NCI-H2171 (cell line): Measurements from ENCODE around the gene ARHGAP4.

Experiments used
- DNase-seq: peaks from one replicate; lab custom pipeline; 2025; lab: John Stamatoyannopoulos, UW

The ARHGAP4 gene

GRCh38 chrX:153927672-153927921 is 1.5 kb upstream of the ARHGAP4 start:
- no peak for DNase-seq

DNA sequence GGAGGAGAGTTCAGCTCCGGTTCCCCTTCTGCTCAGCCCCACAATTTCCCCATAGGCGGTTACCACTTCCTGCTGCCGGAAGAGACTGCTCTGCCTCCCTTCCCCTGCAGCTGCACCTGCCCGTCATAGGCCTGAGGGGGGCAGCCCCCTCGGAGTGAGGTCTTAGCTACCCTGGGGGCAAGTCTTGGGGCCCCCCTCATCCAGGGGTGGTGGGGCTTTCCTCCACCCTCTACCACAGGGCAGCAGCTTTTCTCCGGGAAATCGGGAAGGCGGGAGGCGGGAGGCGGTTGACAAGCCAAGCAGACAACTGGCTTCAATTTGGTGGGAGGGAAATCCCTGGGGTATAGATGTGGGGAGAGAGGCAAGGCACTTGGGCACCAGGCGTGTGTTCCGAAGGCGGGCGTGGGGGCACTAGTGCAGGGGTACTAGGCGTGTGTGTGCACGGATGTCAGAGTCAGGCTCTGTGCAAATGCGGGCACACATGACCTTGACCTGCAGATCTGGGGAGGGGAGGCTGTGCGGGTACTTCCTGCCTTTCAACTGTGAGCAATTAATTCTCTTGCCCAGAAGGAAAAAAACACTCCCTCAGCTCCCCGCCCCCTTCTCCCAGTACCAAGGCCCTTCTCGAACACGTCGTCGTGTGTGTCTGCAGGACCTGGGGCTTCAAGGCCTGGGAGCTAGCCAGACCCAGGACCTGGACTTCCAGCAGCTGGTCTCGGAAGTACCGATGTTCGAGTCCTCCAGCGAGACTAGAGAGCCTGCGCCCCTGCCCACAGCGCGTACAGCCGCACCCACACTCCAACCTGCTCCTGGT is 1.0 kb upstream of the ARHGAP4 start:
- DNase-seq: peak; percentile 43

DNA sequence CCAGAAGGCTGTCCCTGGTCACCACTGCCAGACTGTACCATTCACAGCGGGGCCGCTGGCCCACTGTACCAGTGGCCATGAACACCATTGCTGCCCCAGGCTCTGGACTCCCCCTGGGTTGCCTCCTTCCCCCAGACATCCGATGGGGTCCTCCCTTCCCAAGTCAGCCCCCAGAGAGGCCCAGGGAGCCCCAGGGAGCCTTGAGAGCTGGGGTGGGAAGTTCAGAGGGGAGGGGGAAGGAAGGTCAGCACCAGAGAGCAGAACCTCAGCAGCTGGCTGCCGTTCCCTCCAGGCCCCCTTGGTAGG is 441 bp upstream of the ARHGAP4 start:
- DNase-seq: no peak

DNA sequence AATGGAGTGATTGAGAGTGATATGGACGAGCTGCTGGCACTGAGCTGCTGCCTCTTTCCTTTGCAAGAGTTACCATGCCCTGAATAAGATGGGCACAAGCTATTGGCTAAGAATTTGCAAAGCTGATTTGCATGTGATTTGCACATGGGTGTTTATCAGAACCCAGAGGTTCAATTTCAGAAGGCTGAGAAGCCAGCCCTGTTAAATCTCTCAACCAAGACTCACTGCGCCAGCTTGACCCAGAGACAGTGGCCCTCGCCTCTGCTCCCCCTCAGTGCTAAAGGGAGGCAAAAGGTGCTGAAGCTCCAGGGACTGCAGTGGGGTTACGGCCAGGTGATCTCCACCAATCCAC is 701 bp downstream of the ARHGAP4 start:
- no peak for DNase-seq

DNA sequence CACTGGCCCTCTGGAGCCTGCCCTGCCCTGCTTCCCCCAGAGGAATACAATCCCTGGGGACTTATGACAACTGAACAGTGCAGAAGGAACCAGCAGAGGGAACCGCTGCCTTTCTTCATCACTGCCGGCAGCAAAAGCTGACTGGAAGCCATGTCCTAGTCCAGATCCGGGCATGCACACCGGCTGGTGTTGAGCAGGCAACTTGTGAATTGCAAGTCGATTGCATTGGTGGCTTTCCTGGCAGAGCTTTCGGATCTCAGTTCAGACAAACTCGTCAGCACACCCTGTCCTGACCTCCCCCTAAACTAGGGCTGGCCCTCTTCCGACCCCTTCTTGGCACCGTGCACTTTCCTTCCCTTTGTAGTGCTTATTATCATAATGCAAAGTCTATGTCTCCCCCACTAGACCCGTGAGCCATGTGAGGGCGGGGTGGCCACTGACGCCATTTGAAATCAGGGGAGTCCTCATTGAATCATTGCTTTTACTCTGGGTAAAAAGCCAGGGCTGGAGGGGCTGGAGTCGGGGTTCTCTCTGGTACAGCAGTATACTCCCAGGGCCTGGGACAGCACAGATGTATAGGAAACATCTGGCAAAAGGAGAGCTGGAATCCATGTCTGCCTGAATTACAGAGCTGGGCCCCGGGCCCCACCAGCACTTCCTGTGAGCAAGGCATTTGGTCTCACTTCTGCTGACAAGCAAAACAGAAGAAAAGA is 1.8 kb downstream of the ARHGAP4 start:
- DNase-seq: no peak

DNA sequence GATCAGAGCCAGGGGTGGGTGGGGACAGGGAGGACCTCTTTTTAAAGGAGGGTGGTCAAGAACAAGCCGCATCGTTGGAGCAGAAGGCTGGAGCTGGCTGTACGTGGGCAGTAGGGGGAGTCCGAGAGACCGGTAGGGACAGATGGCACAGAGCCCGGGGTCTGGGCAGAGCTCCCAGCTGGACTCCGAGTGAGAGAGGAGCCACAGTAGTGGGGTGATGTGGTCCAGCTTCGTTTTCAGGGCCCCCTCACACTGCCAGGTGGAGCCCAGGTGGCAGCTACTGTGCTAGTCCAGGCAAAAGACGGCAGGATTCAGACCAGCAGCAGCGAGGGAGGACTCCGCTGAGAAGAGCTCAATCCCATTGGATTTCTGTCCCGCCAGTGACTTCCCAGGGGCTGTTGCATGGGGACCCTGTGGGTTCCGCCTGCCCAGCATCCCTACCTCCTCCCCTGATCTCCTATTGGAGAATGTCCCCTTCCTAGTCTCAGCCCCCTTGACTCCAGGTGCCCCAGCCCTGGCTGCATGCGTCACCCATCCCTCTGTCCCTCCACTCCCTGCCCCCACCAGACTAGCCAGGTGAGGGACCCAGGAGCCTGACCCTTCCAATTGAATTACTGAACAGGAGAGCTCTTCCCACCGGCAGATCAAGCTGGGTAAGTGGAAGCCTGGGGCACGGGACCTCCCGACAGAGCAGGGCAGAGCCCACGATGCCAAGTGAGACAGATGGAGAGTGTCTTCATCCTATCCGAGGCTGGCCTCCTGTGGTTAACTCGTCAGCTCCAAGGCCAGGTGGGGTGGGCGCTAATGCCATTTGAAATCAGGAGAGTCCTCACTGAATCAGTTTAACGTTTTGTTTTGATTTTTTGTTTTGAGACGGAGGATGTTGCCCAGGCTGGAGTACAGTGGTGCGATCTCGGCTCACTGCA is 2.9 kb downstream of the ARHGAP4 start:
- DNase-seq: no peak

DNA sequence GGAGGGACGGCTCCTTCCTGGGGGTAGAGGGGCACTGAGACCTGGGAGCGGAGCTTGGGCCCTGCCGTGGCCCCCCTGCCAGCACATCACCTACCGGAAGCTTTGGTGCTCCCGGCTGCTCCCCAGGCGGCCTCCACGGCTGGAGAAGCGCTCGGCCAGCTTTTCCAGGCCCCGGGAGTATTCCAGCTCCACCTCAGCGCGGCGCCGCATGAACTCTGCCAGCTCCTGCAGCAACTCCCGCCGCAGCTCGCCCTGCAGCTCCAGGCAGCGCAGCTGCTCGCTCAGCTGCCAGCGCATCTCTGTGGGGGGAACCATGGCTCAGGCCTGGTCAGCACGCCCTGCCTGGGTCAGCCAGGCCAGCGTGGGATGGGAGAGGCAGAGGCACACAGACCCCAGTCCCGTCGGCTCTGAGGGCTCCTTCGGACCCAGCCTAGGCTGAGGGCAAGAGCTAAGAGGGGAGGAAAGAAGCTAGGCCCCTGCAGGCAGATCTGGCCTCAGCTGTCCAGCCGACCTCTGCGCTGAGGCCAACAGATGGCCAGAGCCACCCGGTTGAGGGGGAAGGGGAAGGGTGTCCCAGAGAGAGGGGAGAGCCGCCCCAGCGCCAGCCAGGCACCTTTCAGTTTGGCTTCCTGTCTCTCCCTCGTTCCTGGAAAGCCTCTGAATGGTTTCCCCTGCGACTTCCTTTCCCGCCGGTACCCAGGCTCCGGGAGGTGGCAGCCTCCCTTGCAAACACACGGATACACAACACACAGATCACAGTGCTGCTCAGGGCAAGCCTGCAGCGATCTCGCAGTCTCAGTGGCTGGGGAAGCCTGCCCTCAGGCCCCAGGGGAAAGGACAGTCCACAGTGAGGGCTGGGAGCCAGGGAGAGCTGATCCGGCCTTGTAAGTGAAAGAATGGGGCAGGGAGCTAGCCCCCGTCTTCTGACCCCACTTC is 4.3 kb downstream of the ARHGAP4 start:
- no peak for DNase-seq

- DNase-seq: no peak
Observed at GRCh38 chrX:153921070-153921469, 5.0 kb downstream of the ARHGAP4 start.

- DNase-seq: no peak
Observed at GRCh38 chrX:153920546-153920945, 5.5 kb downstream of the ARHGAP4 start.

GRCh38 chrX:153919281-153919680 is 6.8 kb downstream of the ARHGAP4 start:
- no peak for DNase-seq

- DNase-seq: no peak
Observed at GRCh38 chrX:153917869-153918268, 8.2 kb downstream of the ARHGAP4 start.

DNA sequence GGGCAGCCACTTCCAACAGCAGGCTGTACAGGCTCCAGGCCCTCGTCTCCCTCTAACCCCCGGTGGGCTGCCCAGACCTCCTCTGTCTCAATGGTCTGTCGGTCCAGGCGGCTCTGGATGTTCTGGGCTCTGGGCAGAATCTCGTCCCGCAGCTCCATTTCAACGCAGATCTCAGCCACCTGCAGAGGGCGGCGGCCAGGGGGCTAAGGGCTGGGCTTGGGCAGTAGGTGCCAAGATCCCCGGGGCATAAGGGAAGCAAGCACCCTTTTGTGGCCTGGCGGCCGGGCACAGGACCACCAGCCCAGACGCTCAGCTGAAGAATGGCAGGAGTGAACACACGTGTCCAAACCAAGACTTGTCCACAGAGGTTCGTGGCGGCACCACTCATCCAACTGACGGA is 12.4 kb downstream of the ARHGAP4 start:
- DNase-seq: no peak

- no peak for DNase-seq
Observed at GRCh38 chrX:153913211-153913610, 12.9 kb downstream of the ARHGAP4 start.

DNA sequence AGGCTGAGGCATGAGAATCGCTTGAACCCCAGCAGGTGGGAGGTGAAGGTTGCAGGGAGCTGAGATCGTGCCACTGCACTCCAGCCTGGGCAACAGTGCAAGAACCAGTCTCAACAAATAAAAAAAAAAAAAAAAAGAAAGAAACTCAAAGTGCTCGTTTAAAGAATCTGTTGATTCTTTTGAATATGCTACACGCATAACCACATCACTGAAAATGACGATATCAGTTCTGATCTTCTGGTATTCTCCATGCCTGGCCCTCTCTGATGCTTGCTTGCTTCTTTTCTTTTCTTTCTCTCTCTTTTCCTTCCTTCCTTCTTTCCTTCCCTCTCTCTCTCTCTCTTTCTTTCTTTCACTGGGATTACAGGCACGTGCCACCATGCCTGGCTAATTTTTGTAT is 14.3 kb downstream of the ARHGAP4 start:
- no peak for DNase-seq

GRCh38 chrX:153910446-153910845 is 15.6 kb downstream of the ARHGAP4 start:
- no peak for DNase-seq

DNA sequence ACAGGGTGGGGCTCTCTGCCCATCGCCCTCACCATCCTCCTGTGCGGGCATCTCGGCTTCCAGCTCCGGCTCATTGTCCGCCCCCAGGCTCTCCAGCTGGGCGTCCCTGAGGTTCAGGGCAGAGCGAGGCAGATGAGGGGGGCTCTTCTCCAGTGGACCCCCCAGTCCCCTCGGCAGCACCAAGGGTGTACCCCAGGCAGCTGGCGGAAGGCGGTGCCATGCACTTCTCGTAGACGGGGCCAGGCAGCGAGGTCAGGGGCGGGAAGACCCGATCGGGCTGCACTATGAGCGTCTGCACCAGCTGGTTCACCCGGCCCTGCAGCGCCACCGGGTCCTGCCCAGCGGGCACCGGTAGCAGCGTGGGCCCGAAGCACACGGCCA is 16.1 kb downstream of the ARHGAP4 start:
- no peak for DNase-seq

DNA sequence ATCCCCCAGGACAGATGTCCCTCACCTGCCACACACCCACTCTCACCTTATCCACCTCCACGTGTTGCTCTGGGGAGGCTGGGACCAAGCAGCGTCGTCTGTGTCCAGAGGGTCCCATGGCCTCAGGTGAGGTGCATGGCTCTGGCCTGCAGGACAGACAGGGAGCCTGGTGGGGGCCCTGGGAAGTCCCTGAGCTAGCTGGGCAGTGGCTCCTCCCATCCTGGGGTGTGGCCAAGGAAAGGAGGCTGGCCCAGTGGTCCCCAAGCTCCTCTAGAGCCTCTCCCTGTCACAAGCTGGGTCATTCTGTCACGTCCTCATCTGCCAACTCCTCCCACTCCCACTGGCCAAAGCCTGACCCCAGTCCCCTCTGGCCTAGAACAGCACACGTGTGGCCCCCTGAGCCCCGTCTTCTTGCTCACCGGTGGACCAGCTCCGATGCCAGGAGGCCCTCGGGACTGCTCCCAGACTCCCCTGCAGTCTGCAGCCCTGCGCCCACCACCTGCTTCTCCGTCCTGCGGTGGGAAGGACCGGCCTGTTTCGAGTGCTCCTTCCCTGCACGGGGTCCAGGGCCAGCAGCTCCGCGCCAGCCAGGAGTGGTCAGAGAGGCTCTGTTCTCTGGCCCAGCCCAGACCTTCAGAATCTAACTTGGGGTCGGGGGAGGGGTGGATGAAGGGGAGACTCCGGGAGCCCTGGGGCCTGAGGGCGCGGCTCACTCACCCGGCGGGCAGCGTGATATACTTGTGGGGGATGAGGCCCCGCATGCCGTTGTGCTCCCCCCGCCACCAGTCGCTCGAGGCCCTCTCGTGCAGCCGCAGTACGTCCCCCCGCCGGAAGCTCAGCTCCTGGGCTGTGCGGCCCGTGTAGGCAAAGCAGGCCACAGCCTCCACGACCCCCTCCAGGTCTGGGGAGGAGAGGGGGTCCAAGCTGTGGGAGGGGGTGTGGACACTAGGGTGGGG is 16.8 kb downstream of the ARHGAP4 start:
- no peak for DNase-seq

GRCh38 chrX:153908219-153908860 is 17.7 kb downstream of the ARHGAP4 start:
- peak; percentile 42 for DNase-seq

- no peak for DNase-seq
Observed at GRCh38 chrX:153907456-153907855, 18.6 kb downstream of the ARHGAP4 start.
